Osteoblast (primary cell): Measurements from ENCODE around the gene COL27A1. TPM values are rescaled to one million over a fixed set of nuclear protein-coding genes. Genes with fewer than 3 reads are reported as not detected.

Source experiments
- DNase-seq: peaks from one replicate; pipeline ENCODE4 v3.0.0; 2011; ENCODE audit warnings: low spot score, mixed read lengths; ENCODE audit not compliant: insufficient read length; ENCODE audit errors: missing footprints
- H2AFZ ChIP-seq: 2 replicates; pipeline ENCODE4 v1.6.0; 2011; ENCODE audit warnings: mild to moderate bottlenecking, low read length
- H3K27ac ChIP-seq: 2 replicates; pipeline ENCODE4 v1.5.1; 2011; ENCODE audit warnings: mild to moderate bottlenecking, low read depth, low read length, moderate library complexity
- H3K27me3 ChIP-seq: 2 replicates; pipeline ENCODE4 v1.6.0; 2012; ENCODE audit warnings: mild to moderate bottlenecking, control low read depth, inconsistent platforms, low read length, moderate library complexity; ENCODE audit not compliant: insufficient read depth
- H3K36me3 ChIP-seq: 2 replicates; pipeline ENCODE4 v1.5.1; 2011; ENCODE audit warnings: mild to moderate bottlenecking, low read length, control low read depth, moderate library complexity; ENCODE audit not compliant: insufficient read depth
- H3K4me1 ChIP-seq: 2 replicates; pipeline ENCODE4 v1.5.1; 2011; ENCODE audit warnings: mild to moderate bottlenecking, low read length, control low read depth, moderate library complexity; ENCODE audit not compliant: insufficient read depth
- H3K4me2 ChIP-seq: 2 replicates; pipeline ENCODE4 v1.6.0; 2011; ENCODE audit warnings: mild to moderate bottlenecking, low read length; ENCODE audit not compliant: insufficient read depth
- H3K4me3 ChIP-seq: fragments of 200-600 bp; sonication (generic); 3 replicates; pipeline ENCODE4 v1.5.1; 2012; ENCODE audit warnings: mild to moderate bottlenecking, low read length, inconsistent platforms; ENCODE audit not compliant: insufficient read depth
- H3K79me2 ChIP-seq: 2 replicates; pipeline ENCODE4 v1.6.0; 2012; ENCODE audit warnings: mild to moderate bottlenecking, low read length, control low read depth, inconsistent platforms; ENCODE audit not compliant: insufficient read depth
- H3K9me3 ChIP-seq: 2 replicates; pipeline ENCODE4 v1.5.1; 2011; ENCODE audit warnings: low read depth, low read length, control low read depth
- H4K20me1 ChIP-seq: 2 replicates; pipeline ENCODE4 v1.6.0; 2012; ENCODE audit warnings: mild to moderate bottlenecking, low read length, control low read depth; ENCODE audit not compliant: insufficient read depth
- CTCF ChIP-seq: IDR thresholded peaks from 2 replicates; pipeline ENCODE4 v1.5.1; 2011; ENCODE audit warnings: mild to moderate bottlenecking, low read depth, low read length, moderate library complexity; ENCODE audit errors: extremely low read depth
- total RNA-seq: library from RNA; depleted of rRNA; stranded (reverse); fragments of >200 nt; gene quantifications from 2 replicates; pipeline ENCODE4 v1.2.3, GENCODE V29; 2012

The COL27A1 gene
- total RNA-seq, 1 donor = 10.1 TPM

GRCh38 chr9:114289571-114290481 is 134.5 kb downstream of the COL27A1 start:
- H3K27ac ChIP-seq = no peak overlapping the region
- no peaks in the 10 kb centered on the region for H3K27me3 ChIP-seq
- H3K36me3 ChIP-seq = peaks cover 19% of the 10 kb centered on the region
- H3K4me2 ChIP-seq = no peak overlapping the region
- no peak for TF ChIP-seq CTCF
- H3K79me2 ChIP-seq = no peaks in the 10 kb centered on the region
- H4K20me1 ChIP-seq = no peaks in the 10 kb centered on the region
- H3K9me3 ChIP-seq = no peaks in the 10 kb centered on the region
- H3K4me1 ChIP-seq = peaks cover 17% of the 10 kb centered on the region
- no peak overlapping the region for H2AFZ ChIP-seq
- DNase-seq = no peak
- H3K4me3 ChIP-seq = no peak overlapping the region

GRCh38 chr9:114290561-114290986 is 135.2 kb downstream of the COL27A1 start:
- no peak overlapping the region for H2AFZ ChIP-seq

GRCh38 chr9:114291064-114291474 is 135.7 kb downstream of the COL27A1 start:
- no peak overlapping the region for H2AFZ ChIP-seq
- H4K20me1 ChIP-seq = no peaks in the 10 kb centered on the region
- no peak overlapping the region for H3K27ac ChIP-seq
- H3K4me3 ChIP-seq = no peak overlapping the region
- H3K4me2 ChIP-seq = no peak overlapping the region
- H3K36me3 ChIP-seq = peaks cover 25% of the 10 kb centered on the region
- TF ChIP-seq CTCF = peak; percentile 93
- no peaks in the 10 kb centered on the region for H3K9me3 ChIP-seq
- peak; percentile 89 for DNase-seq
- peaks cover 6% of the 10 kb centered on the region for H3K4me1 ChIP-seq
- H3K79me2 ChIP-seq = no peaks in the 10 kb centered on the region
- H3K27me3 ChIP-seq = no peaks in the 10 kb centered on the region

More at GRCh38 chr9:114290561-114290986, 135.2 kb downstream of the COL27A1 start:
- DNase-seq = no peak
- H3K4me2 ChIP-seq = no peak overlapping the region
- no peaks in the 10 kb centered on the region for H3K9me3 ChIP-seq
- H3K27ac ChIP-seq = no peak overlapping the region
- no peaks in the 10 kb centered on the region for H4K20me1 ChIP-seq
- peaks cover 11% of the 10 kb centered on the region for H3K4me1 ChIP-seq
- H3K4me3 ChIP-seq = no peak overlapping the region
- peaks cover 25% of the 10 kb centered on the region for H3K36me3 ChIP-seq
- no peaks in the 10 kb centered on the region for H3K27me3 ChIP-seq
- no peak for TF ChIP-seq CTCF
- H3K79me2 ChIP-seq = no peaks in the 10 kb centered on the region

GRCh38 chr9:114291886-114292590 is 136.7 kb downstream of the COL27A1 start:
- H3K27me3 ChIP-seq = no peaks in the 10 kb centered on the region
- no peak overlapping the region for H3K4me3 ChIP-seq
- H2AFZ ChIP-seq = no peak overlapping the region
- no peaks in the 10 kb centered on the region for H3K79me2 ChIP-seq
- peaks cover 25% of the 10 kb centered on the region for H3K36me3 ChIP-seq
- no peak overlapping the region for H3K27ac ChIP-seq
- peaks cover 3% of the 10 kb centered on the region for H3K4me1 ChIP-seq
- no peak for DNase-seq
- no peak for TF ChIP-seq CTCF
- no peaks in the 10 kb centered on the region for H3K9me3 ChIP-seq
- no peak overlapping the region for H3K4me2 ChIP-seq
- H4K20me1 ChIP-seq = no peaks in the 10 kb centered on the region
